Tongue (tissue), 2 donors: ENCODE data around the gene DHRS7. TPM values are rescaled to one million over a fixed set of nuclear protein-coding genes. Genes with fewer than 3 reads are reported as not detected.

Experiments used
- DNase-seq: peaks from one replicate; pipeline ENCODE4 v3.0.0-alpha.2; 2015
- total RNA-seq: library from RNA; depleted of rRNA; stranded (reverse); fragments of >200 nt; gene quantifications from one replicate; pipeline ENCODE4 v1.2.3, GENCODE V29; 2014

DHRS7 gene
- total RNA-seq, 1 donor from 2014 or later, result 82.8 TPM

GRCh38 chr14:60184905-60185555, 19.8 kb upstream of the DHRS7 start:
- DNase-seq, result no peak

- peak; percentile 87 for DNase-seq
These were observed 19.1 kb upstream of the DHRS7 start for GRCh38 chr14:60184146-60184904.

GRCh38 chr14:60183741-60184140, 18.5 kb upstream of the DHRS7 start:
- no peak for DNase-seq

GRCh38 chr14:60183138-60183537, 17.9 kb upstream of the DHRS7 start:
- DNase-seq, result no peak

DNA sequence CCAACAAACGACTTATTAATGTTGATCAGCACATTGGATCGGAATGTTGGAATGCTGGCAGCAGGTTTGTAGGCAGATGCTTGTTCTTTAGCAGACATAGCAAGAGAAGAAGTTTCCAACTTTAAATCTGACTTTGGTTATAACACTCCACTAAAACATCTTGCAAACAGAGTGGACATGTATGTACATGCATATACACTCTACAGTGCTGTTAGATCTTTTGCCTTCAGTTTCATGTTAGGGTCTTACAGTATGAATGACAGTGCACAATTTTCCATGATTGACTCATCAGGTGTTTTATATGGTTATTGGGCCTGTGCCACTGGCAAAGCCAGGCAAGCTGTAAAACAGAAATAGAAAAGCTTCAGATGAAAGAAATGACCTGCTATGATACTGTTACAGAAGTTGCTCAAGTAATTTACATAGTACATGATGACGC, 14.3 kb upstream of the DHRS7 start:
- no peak for DNase-seq

- no peak for DNase-seq
These were observed 13.6 kb upstream of the DHRS7 start for GRCh38 chr14:60178820-60179219.

DNA sequence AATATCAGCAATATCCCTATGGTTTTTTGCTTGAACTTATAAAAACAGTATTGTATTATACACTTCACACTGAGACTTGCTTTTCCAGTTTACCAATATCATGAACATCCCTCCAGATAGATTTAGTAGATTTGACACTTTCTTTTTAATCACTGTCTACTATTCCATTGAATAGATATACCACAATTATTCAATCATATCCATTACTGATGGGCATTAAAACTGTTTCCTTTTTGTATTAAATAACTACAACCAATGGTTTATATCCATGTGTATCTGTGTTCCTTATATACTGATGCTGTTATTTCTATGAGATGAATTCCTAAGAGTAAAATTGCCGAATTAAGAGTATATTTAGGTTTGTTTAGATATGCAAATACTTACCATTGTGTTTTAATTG, 13.0 kb upstream of the DHRS7 start:
- DNase-seq, result no peak

GRCh38 chr14:60175255-60175902, 10.2 kb upstream of the DHRS7 start:
- no peak for DNase-seq

GRCh38 chr14:60174352-60175254, 9.4 kb upstream of the DHRS7 start:
- DNase-seq, result no peak

DNA sequence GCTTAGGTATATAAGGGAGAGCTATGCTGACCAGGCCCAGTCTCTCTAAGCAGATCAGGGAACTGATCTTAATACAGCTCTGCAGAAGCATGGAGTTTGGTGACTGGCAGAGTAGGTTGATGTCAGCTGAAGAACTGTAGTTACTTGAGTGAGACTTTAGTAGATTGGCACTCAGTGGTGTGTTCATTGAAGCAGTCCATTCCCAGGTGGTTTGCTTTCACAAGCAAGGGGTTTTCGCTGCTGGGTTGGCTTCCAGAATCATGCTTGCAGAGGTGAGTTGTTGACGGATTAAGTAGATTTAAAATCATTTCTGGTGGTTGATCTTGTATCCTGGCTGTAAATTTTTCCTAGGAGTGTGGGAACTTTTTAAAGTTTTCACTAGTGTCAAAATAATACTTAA, 6.5 kb upstream of the DHRS7 start:
- no peak for DNase-seq

- DNase-seq, result no peak
These were observed 5.8 kb upstream of the DHRS7 start for GRCh38 chr14:60170948-60171347.

DNA sequence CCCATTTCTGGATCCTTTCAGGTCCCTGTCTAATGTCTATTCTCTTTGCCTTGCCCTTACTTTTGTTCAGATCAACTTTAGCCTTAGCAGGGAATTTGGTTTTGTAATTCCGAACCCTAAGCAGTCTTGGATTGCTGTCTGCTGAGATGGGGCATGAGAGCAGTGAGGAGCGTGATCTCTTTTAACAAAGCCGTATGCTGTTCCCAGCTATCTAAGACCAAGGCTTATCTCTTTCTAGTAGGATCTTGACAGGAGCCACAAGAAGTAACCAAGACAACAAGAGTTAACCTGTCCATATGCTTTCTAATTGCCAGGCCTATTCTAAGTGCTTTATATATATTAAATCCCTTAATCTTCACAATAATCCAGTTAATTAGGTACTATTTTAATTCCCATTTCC, 4.5 kb upstream of the DHRS7 start:
- no peak for DNase-seq

GRCh38 chr14:60166142-60166541, 944 bp upstream of the DHRS7 start:
- no peak for DNase-seq

- DNase-seq, result no peak
These were observed 314 bp upstream of the DHRS7 start for GRCh38 chr14:60165547-60165876.

DNA sequence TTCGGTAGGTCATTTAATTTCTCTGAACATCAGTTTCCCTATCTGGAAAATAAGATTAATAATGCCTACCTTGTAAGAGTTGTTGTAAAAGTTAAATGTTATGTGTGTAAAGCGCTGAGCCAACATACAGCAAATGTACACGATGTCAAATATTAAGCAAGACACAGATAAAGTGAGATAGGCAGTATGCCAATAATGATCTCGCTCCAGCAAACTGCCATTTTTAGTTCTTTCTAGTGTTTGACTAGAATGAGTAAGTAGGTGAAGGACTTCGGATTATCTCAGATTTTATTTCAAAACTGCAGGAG, 840 bp downstream of the DHRS7 start:
- DNase-seq, result no peak

DNA sequence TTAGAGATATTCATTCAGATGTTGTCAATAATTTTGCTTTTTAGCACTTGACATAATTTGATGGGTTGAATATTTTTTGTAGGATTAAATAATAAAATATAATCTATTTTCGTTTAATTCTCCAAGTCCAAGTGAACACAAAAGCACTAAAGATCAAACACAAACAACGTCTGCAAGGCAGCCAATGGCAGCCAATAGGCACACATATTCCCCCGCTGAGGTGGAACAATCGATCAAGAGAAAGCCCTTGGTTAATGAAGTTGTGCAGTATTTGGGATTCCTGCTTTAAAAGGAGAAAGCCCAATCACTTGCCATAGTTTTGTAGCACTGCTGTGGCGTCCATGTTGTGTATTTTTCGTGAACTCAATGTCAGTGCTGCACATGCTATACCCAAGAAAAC, 1.5 kb downstream of the DHRS7 start:
- DNase-seq, result peak; percentile 8

DNA sequence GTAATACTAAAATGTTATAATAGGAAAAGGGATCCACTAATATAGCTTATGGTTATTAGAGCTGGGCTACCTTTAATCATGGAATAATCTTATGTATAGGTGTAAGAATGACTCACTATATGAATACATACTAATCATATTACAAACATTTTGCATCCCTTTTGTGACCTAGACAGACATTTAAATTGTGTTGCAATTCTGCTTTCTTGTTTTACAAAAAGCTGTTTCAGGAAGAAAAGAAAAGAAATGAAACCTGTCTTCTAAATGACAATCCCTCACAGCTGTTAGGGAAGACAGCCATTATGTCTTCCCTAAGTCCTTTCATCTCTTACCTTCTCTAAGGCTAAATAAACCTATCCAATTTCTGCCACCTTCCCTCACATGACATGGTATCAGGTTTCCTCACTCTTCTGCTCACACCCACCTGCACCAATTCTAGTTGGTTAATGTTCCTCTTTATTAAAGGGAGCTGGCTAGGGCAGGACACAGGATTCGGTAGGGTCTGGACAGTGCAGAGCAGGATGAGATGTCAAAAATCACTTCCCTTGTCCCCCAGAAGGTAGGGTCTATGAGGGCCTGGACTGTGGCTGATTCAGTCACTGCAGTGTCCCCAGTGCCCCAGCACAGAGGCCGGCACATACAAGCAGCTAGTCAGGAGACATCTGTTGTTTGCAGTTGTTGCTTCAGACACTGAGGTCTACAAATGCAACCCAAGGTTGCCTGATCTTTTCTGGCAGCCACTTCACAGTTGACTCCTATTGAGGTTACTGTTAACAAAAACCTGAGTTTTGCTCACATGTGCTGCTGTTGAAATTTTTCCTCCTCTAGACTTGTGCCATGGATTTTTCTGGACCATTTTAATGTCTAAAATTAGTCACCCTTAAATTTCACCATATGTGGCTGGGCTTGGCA, 3.7 kb downstream of the DHRS7 start:
- DNase-seq, result peak; percentile 44

DNA sequence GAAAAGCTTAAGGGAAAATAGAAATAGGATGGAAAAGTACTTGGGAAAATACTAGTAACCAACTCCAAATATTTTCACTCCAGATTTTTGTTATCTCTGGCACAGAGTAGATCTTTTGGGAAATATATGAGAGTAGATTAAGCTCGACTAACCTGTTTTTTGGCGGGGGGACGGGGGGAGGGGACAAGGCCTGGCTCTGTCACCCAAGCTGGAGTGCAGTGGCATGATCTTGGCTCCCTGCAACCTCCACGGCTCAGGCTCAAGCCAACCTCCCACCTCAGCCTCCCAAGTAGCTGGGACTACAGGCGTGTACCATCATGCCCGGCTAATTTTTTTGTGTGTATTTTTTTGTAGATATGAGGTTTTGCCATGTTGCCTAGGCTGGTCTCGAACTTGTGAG, 4.8 kb downstream of the DHRS7 start:
- DNase-seq, result no peak

DNA sequence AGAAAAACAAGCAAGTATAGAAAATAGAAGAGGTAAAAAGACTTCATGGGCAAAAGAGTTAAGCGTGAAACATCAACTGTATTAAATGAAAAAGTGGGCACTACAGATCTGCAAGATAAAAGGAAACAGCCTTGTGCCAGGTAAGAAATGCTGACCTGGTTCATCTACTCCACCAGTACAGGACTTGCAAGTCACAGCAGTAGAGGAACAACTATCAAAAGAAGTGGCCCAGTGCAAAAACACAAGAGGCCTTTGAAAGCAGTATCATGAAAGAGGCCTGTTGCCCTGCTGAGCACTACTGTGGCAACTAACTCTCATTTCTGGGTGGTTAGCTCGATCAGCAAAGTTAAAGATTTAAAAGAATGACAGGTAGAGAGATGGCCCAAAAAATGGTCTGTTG, 10.5 kb downstream of the DHRS7 start:
- DNase-seq, result no peak

DNA sequence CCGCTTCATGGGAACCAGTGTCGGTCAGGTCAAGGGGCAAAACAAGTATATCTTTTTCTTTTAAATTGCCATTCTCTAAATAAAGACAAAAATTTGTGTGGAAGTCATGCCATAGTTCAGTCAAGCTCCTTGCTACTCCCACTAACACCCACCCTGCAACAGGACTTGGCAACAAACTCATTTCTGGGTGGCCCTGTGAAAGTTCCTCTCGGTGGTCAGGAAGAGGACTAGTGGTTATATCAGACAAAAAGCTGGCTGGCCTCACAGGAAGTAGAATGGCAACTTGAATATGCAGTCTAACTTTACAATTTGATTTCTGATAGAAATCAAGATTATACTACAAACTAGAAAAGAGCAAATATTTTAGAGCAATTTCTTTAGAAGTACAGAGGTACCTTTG, 11.2 kb downstream of the DHRS7 start:
- DNase-seq, result no peak

GRCh38 chr14:60151715-60152114, 13.5 kb downstream of the DHRS7 start:
- DNase-seq, result peak; percentile 52

GRCh38 chr14:60134702-60135101, 30.5 kb downstream of the DHRS7 start:
- DNase-seq, result no peak
